Esophagus muscularis mucosa (tissue), 3 donors: ENCODE results near the gene BCKDHB.

ENCODE experiments used
- POLR2A ChIP-seq: fragments of 450-650 bp; IDR thresholded peaks from one replicate; pipeline ENCODE4 v1.6.1; 2017; ENCODE audit warnings: antibody characterized with exemption, moderate library complexity, mild to moderate bottlenecking, low read depth
- POLR2AphosphoS5 ChIP-seq, 2 donors: sonication (generic); formaldehyde crosslinking; IDR thresholded peaks; one replicate each; pipeline ENCODE4 v1.6.1; 2017; ENCODE audit warnings: antibody characterized with exemption in 2 of 2
- TF ChIP-seq, protein P1 (sequence below), 3 experiments: fragments of 200-600 bp in 2 of 3; fragments of 450-650 bp in 1 of 3; sonication (generic) in 2 of 3; IDR thresholded peaks; one replicate each; pipeline ENCODE4 v1.5.1; 2017 to 2019; ENCODE audit warnings: antibody characterized with exemption in 3 of 3, mild to moderate bottlenecking in 2 of 3, moderate library complexity in 1 of 3

DNA sequence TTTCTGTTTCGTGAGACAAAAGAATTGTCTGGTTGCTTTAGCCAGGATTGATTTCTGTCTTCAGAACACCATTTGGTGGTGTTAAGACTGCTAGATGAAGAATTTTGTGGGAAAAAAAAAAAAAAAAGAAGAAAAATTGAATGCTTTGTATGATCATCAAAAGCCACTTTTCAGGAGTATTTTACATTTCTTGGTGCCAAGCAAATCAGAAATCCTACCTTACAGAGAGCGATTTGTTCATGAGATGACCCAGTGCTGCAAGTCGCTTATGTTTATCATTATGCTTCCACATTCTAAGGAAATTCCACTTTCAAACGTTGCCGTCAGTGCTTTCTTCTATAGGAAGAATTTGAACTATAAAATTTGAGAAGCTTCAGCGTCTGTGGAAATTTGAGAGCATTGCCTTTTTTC lies 228.7 kb downstream of the BCKDHB start:
- TF ChIP-seq, protein P1, sequence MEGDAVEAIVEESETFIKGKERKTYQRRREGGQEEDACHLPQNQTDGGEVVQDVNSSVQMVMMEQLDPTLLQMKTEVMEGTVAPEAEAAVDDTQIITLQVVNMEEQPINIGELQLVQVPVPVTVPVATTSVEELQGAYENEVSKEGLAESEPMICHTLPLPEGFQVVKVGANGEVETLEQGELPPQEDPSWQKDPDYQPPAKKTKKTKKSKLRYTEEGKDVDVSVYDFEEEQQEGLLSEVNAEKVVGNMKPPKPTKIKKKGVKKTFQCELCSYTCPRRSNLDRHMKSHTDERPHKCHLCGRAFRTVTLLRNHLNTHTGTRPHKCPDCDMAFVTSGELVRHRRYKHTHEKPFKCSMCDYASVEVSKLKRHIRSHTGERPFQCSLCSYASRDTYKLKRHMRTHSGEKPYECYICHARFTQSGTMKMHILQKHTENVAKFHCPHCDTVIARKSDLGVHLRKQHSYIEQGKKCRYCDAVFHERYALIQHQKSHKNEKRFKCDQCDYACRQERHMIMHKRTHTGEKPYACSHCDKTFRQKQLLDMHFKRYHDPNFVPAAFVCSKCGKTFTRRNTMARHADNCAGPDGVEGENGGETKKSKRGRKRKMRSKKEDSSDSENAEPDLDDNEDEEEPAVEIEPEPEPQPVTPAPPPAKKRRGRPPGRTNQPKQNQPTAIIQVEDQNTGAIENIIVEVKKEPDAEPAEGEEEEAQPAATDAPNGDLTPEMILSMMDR (IDR thresholded peaks at IDR 0.05): no peak
- TF ChIP-seq POLR2AphosphoS5 (IDR thresholded peaks at IDR 0.05): no peak
- no peak for TF ChIP-seq POLR2A
